ENCODE data around the gene OCA2.
A peak's percentile ranks its signal among the peaks of the same experiment; 100 is the strongest.

OCA2 gene

DNA sequence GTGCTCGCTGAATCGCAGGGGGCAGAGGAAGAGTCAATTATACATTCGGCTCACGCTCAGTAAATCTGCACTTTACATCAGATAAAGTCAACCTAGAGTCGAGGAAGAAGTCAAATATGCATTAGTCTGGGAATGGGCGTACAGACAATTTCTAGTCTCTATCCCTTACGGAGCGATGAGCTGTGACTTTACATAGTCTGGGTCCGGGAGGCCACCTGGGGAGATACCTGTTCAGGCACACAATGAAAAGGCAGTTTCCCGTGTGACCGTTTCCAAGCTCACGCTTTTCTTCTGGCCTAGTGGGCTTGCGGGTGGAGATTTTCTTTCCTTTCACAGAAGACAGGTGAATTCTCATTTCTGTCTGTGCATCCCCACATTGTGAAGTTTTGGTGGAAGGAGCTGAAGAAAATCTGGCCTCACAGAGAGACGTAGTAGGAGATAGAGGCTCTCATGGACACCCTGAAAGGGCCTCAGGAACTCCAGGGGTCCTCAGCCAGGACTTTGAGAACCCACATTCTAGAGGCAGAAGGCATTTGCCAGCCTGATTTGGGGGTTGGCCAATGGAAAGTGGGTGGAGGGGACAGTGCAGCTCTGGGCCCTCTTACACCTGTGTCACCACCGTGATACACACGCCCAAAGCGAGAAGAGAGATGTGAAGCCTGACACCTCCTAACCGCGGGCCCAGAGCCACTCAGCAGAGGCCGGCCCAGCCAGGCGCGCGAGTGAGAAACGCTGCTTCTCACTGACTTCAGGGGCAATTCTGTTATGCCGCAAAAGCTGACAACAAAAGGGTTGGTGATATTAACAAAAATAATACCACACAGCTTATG, 10.7 kb upstream of the OCA2 start:
- no CpG with 5 or more reads among the region's 25 CpGs for WGBS (ENCODE audit: extremely low coverage, insufficient coverage, insufficient read length)
- H2AFZ ChIP-seq (ENCODE audit: insufficient read depth, low read length, poor library complexity), result no peak overlapping the region

DNA sequence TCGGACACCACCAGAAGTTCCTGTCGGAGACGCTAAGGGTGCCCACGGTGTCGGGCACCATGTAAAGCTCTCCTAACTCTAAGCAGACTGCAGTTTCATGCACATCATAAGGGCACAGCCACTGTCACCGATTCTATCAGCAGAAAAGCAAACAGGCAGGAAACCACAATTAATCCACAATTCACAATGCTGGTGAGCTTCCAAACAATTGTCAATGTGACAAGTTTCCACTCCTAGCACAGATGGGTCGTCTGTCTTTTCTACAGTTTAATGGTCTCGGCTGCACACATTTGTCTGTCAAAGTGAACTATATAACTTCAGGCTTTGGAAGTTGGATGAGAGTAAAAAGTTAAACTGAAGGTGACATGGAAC, 8.8 kb upstream of the OCA2 start:
- no peak overlapping the region for H2BK5ac ChIP-seq (ENCODE audit: low read depth, low read length, poor library complexity)
- H4K12ac ChIP-seq (ENCODE audit: low read depth, low read length), result no peak overlapping the region
- H2AFZ ChIP-seq (ENCODE audit: insufficient read depth, low read length, poor library complexity), result no peak overlapping the region
- H3K4me3 ChIP-seq (ENCODE audit: low read depth, low read length), result no peak overlapping the region
- H3K27ac ChIP-seq (ENCODE audit: low read depth, low read length), result no peak overlapping the region
- H3K4me2 ChIP-seq (ENCODE audit: low read length), result no peak overlapping the region
- no peak overlapping the region for H3K23ac ChIP-seq (ENCODE audit: low read length)
- no peak overlapping the region for H4K8ac ChIP-seq (ENCODE audit: low read depth, low read length)
- H3K4me1 ChIP-seq (ENCODE audit: control insufficient read depth in 1 of 2, insufficient read depth in 2 of 2, low read length in 2 of 2), result peaks cover 6 to 10% of the 10 kb centered on the region in 2 experiments
- H3K18ac ChIP-seq (ENCODE audit: low read length), result no peak overlapping the region
- no peak overlapping the region for H3K9ac ChIP-seq (ENCODE audit: low read length)
- H3K79me1 ChIP-seq (ENCODE audit: low read length), result no peaks in the 10 kb centered on the region
- no peak overlapping the region for H3K14ac ChIP-seq (ENCODE audit: low read length)
- no peaks in the 10 kb centered on the region for H3K79me2 ChIP-seq (ENCODE audit: control insufficient read depth, insufficient read depth, low read length, poor library complexity)
- H3K4ac ChIP-seq (ENCODE audit: low read depth, low read length), result no peak overlapping the region
- H3K36me3 ChIP-seq (ENCODE audit: control insufficient read depth in 1 of 2, insufficient read depth in 2 of 2, low read length in 2 of 2), result peaks cover 12 to 13% of the 10 kb centered on the region in 2 experiments
- H3K27me3 ChIP-seq (ENCODE audit: insufficient read depth, low read length), result peaks cover 21% of the 10 kb centered on the region
- H2BK12ac ChIP-seq (ENCODE audit: low read length), result no peak overlapping the region
- H4K91ac ChIP-seq (ENCODE audit: low read depth, low read length), result no peak overlapping the region
- no CpG with 5 or more reads among the region's 8 CpGs for WGBS (ENCODE audit: extremely low coverage, insufficient coverage, insufficient read length)
- no peak overlapping the region for H2AK5ac ChIP-seq (ENCODE audit: low read length)
- H3K9me3 ChIP-seq (ENCODE audit: insufficient read depth, low read depth, low read length), result peaks cover 14% of the 10 kb centered on the region
- no peak overlapping the region for H2BK120ac ChIP-seq (ENCODE audit: insufficient read depth, low read length, poor library complexity)
- no peak for DNase-seq

More for the DNA sequence above, 10.7 kb upstream of the OCA2 start:
- Histone ChIP-seq H3K9me3 (ENCODE audit: insufficient read depth, low read depth, low read length) (peaks cover 17% of the 10 kb centered on the region), H3K9ac (ENCODE audit: low read length) (no peak overlapping the region), H2BK12ac (ENCODE audit: low read length) (no peak overlapping the region), H3K27ac (ENCODE audit: low read depth, low read length) (no peak overlapping the region), H3K4ac (ENCODE audit: low read depth, low read length) (no peak overlapping the region), H3K4me2 (ENCODE audit: low read length) (no peak overlapping the region), H2BK5ac (ENCODE audit: low read depth, low read length, poor library complexity) (no peak overlapping the region), H2AK5ac (ENCODE audit: low read length) (no peak overlapping the region), H4K91ac (ENCODE audit: low read depth, low read length) (no peak overlapping the region), H4K8ac (ENCODE audit: low read depth, low read length) (no peak overlapping the region), H3K4me1 (ENCODE audit: control insufficient read depth in 1 of 2, insufficient read depth in 2 of 2, low read length in 2 of 2) (peaks cover 6 to 10% of the 10 kb centered on the region in 2 experiments), H3K4me3 (ENCODE audit: low read depth, low read length) (no peak overlapping the region), H3K27me3 (ENCODE audit: insufficient read depth, low read length) (peaks cover 21% of the 10 kb centered on the region), H2BK120ac (ENCODE audit: insufficient read depth, low read length, poor library complexity) (no peak overlapping the region), H3K36me3 (ENCODE audit: control insufficient read depth in 1 of 2, insufficient read depth in 2 of 2, low read length in 2 of 2) (peaks cover 29 to 33% of the 10 kb centered on the region in 2 experiments), H4K12ac (ENCODE audit: low read depth, low read length) (no peak overlapping the region), H3K18ac (ENCODE audit: low read length) (no peak overlapping the region), H3K23ac (ENCODE audit: low read length) (no peak overlapping the region), H3K14ac (ENCODE audit: low read length) (no peak overlapping the region), H3K79me1 (ENCODE audit: low read length) (no peaks in the 10 kb centered on the region), H3K79me2 (ENCODE audit: control insufficient read depth, insufficient read depth, low read length, poor library complexity) (no peaks in the 10 kb centered on the region)
- DNase-seq, result no peak

DNA sequence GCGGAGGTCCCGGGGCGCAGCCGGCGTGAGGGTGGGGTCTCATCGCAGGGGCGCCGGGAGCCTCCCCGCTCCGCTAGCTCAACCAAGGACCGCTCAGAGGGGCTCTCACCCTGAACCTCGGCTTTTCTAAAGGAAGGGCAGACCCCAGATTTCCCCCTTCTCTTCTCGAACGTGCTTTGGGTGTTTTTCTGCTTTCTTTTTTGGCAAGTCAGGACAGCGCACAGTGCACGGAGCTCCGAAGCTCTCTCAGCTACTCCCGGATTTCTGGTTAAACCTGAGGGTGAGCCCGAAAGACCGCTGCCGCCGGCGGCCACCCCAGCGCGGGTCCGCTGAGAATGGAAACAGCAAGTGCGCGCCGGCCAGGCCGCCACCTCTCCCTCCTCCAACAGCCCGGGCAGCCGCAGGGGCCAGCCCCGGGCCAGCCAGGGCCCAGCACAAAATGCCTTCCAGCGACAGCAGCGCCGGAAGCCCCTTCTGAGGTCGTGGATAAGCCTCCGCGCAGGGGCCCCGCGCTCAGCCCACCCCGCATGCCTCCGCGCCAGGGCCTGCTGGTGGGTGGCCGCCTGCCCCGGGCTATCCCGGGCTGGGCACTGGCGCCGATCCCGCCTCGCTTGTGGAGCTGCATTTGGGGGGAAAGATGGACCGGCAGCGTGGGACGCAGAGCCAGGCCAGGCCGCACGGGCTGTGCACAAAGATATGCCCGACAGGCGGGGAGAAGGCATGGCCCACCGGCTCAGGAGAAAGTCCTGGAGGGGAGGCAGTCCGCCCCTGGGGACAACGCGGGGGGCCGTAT, 8.2 kb upstream of the OCA2 start:
- Histone ChIP-seq H3K27ac (ENCODE audit: low read depth, low read length) (no peak overlapping the region), H3K27me3 (ENCODE audit: insufficient read depth, low read length) (peaks cover 21% of the 10 kb centered on the region), H3K18ac (ENCODE audit: low read length) (no peak overlapping the region), H4K91ac (ENCODE audit: low read depth, low read length) (no peak overlapping the region), H2AK5ac (ENCODE audit: low read length) (no peak overlapping the region), H2AFZ (ENCODE audit: insufficient read depth, low read length, poor library complexity) (no peak overlapping the region), H3K9ac (ENCODE audit: low read length) (no peak overlapping the region), H3K4me1 (ENCODE audit: control insufficient read depth in 1 of 2, insufficient read depth in 2 of 2, low read length in 2 of 2) (peaks cover 6 to 10% of the 10 kb centered on the region in 2 experiments), H2BK120ac (ENCODE audit: insufficient read depth, low read length, poor library complexity) (no peak overlapping the region), H3K23ac (ENCODE audit: low read length) (no peak overlapping the region), H3K79me2 (ENCODE audit: control insufficient read depth, insufficient read depth, low read length, poor library complexity) (no peaks in the 10 kb centered on the region), H3K4me2 (ENCODE audit: low read length) (peak overlapping the region; percentile 98), H2BK12ac (ENCODE audit: low read length) (no peak overlapping the region), H3K9me3 (ENCODE audit: insufficient read depth, low read depth, low read length) (peaks cover 14% of the 10 kb centered on the region), H3K36me3 (ENCODE audit: control insufficient read depth in 1 of 2, insufficient read depth in 2 of 2, low read length in 2 of 2) (peaks cover 8 to 9% of the 10 kb centered on the region in 2 experiments), H4K12ac (ENCODE audit: low read depth, low read length) (no peak overlapping the region), H3K4me3 (ENCODE audit: low read depth, low read length) (peak overlapping the region; percentile 44), H2BK5ac (ENCODE audit: low read depth, low read length, poor library complexity) (no peak overlapping the region), H3K79me1 (ENCODE audit: low read length) (no peaks in the 10 kb centered on the region), H4K8ac (ENCODE audit: low read depth, low read length) (no peak overlapping the region), H3K4ac (ENCODE audit: low read depth, low read length) (no peak overlapping the region), H3K14ac (ENCODE audit: low read length) (no peak overlapping the region)
- DNase-seq, result no peak
- no CpG with 5 or more reads among the region's 63 CpGs for WGBS (ENCODE audit: extremely low coverage, insufficient coverage, insufficient read length)

DNA sequence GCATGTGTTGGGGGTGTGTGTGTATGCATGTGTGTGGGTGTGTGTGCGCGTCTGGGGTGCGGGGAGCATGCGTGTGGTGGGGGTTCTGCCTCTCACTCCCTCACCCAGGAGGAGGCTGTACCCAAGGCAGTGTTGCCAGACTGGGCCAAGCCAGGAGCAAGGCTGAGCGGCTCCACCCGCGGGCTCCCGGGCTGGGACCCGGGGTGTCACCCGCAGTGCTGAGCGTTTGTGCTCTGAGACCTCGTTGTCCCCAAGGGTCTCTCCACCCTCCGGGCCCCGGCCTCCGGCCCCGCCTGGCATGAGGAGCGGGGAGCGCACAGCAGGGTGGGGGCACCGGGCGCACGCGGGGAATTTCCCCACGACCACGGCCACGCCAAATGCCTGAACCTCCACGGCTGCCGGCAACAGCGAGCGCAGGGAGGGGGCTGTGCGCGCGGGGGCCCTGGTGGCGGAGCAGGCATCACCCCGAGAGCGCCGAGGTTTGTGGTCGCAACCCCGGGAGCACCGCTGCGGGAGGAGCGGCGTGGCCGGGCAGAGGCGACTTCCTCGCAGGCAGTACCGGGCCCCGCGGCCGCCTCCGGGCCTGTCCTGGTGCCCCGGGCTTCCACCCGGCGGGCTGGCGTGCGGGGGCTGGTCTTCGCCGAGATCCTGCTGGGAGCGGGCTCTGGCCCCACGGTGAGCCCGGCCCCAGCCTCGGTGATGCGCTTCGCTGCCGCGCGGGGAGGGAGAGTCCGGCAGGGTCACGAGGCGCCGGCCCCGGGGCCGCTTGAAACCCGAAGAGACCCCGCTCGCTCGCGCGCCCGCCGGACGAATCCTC, 7.4 kb upstream of the OCA2 start:
- H2BK120ac ChIP-seq (ENCODE audit: insufficient read depth, low read length, poor library complexity), result no peak overlapping the region
- no peak overlapping the region for H3K23ac ChIP-seq (ENCODE audit: low read length)
- no peak overlapping the region for H3K18ac ChIP-seq (ENCODE audit: low read length)
- H3K9ac ChIP-seq (ENCODE audit: low read length), result no peak overlapping the region
- H3K79me1 ChIP-seq (ENCODE audit: low read length), result no peaks in the 10 kb centered on the region
- no peak overlapping the region for H4K8ac ChIP-seq (ENCODE audit: low read depth, low read length)
- no peak overlapping the region for H3K4ac ChIP-seq (ENCODE audit: low read depth, low read length)
- H3K9me3 ChIP-seq (ENCODE audit: insufficient read depth, low read depth, low read length), result peaks cover 14% of the 10 kb centered on the region
- H3K36me3 ChIP-seq (ENCODE audit: control insufficient read depth in 1 of 2, insufficient read depth in 2 of 2, low read length in 2 of 2), result peaks cover 2% of the 10 kb centered on the region in 2 experiments
- DNase-seq, result no peak
- H2BK5ac ChIP-seq (ENCODE audit: low read depth, low read length, poor library complexity), result no peak overlapping the region
- no CpG with 5 or more reads among the region's 81 CpGs for WGBS (ENCODE audit: extremely low coverage, insufficient coverage, insufficient read length)
- H2BK12ac ChIP-seq (ENCODE audit: low read length), result no peak overlapping the region
- no peak overlapping the region for H4K12ac ChIP-seq (ENCODE audit: low read depth, low read length)
- H3K4me3 ChIP-seq (ENCODE audit: low read depth, low read length), result peak overlapping the region; percentile 44
- no peak overlapping the region for H4K91ac ChIP-seq (ENCODE audit: low read depth, low read length)
- H3K4me2 ChIP-seq (ENCODE audit: low read length), result peak overlapping the region; percentile 98
- no peak overlapping the region for H3K27ac ChIP-seq (ENCODE audit: low read depth, low read length)
- H3K27me3 ChIP-seq (ENCODE audit: insufficient read depth, low read length), result peaks cover 21% of the 10 kb centered on the region
- peaks cover 6 to 10% of the 10 kb centered on the region in 2 experiments for H3K4me1 ChIP-seq (ENCODE audit: control insufficient read depth in 1 of 2, insufficient read depth in 2 of 2, low read length in 2 of 2)
- H2AK5ac ChIP-seq (ENCODE audit: low read length), result no peak overlapping the region
- no peaks in the 10 kb centered on the region for H3K79me2 ChIP-seq (ENCODE audit: control insufficient read depth, insufficient read depth, low read length, poor library complexity)
- H3K14ac ChIP-seq (ENCODE audit: low read length), result no peak overlapping the region
- no peak overlapping the region for H2AFZ ChIP-seq (ENCODE audit: insufficient read depth, low read length, poor library complexity)

Measured in trophoblast cell (in vitro differentiated cells and primary cell).